GM23248 (cell line): ENCODE results near the gene RTP2.

Experiments used
- EZH2 ChIP-seq: fragments of 200-600 bp; sonication (generic); IDR thresholded peaks from 2 replicates; pipeline ENCODE4 v1.6.1; 2018; ENCODE audit warnings: antibody characterized with exemption, mild to moderate bottlenecking; ENCODE audit not compliant: insufficient read depth, poor library complexity, severe bottlenecking
- EZH2phosphoT487 ChIP-seq: fragments of 200-600 bp; sonication (generic); IDR thresholded peaks from 2 replicates; pipeline ENCODE4 v1.6.1; 2018; ENCODE audit warnings: antibody characterized with exemption, moderate library complexity, mild to moderate bottlenecking, low read depth; ENCODE audit not compliant: insufficient read depth

DNA sequence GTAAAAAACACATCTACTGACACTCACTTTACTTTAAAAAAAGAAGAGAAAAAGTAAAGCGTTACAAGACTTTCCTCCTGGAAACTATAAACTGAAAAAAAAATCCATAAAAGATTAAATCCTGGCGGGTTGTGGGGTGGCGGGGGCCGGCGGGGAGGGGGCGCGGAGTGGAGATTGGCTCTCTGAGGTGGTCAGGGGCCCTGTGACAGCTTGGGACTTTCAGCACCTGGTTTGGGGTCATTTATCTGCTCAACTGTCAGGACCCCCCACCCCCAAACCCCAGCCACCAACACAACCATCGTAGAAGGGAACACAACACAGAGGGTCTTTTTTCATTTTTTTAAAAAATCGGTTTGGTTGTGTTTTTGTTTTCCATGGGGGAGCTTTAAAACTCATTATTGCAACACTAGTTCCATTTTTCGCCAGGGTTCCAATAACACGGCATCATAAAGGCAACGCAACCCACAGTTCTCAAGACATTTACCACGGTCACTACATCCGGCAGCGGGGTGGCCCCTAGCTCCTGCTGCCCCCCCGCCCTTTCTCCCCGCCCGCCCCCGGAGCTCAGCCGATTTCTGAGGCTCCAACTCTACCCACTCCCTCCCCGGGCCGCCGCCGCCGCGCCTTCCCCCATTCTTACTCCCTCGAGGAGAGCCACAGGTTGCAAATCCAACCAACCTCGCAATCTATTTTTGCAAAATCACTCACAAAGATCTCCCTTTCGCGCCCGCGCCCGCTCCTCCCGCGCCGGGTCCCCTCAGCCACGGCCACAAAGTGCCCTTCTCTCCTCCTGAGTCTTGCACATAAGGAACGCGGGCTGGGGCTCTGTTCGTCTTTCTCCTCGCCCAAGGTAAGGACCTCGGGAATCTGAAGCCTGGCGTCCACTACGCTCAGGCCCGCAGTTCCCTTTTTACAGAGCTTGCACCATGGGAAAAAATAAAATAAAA is 41.1 kb upstream of the RTP2 start:
- TF ChIP-seq EZH2phosphoT487 (no peak), EZH2 (no peak)
